Stimulated activated naive CD8-positive, alpha-beta T cell treated with anti-CD3 and anti-CD28 coated beads, Interleukin-15, amount 100 ng/mL, for 72 hours (primary cell): ENCODE data around the gene ZFP62.
"Not testable (repeated sequence)": the region's sequence is repeated elsewhere in the genome, so short reads cannot be mapped to it uniquely, and the experiment has no call there.

ENCODE experiments used
- ATAC-seq: fragments of 150-1000 bp; cut with Tn5 transposase; 2 replicates; pipeline ENCODE4 v1.10.0; 2021; ENCODE audit warnings: mild to moderate bottlenecking, moderate library complexity
- DNase-seq, 2 donors: peaks; one replicate each; pipeline ENCODE4 v3.0.0; 2021 to 2022
- H3K27ac Mint-ChIP-seq, 2 donors: one replicate each; pipeline ENCODE4 v1.8.0; 2022; ENCODE audit warnings: mild to moderate bottlenecking in 2 of 2, mixed read lengths in 2 of 2, moderate library complexity in 2 of 2
- H3K27me3 Mint-ChIP-seq: one replicate; pipeline ENCODE4 v1.8.0; 2022; ENCODE audit warnings: mixed read lengths
- H3K4me1 Mint-ChIP-seq: one replicate; pipeline ENCODE4 v1.8.0; 2022; ENCODE audit warnings: mild to moderate bottlenecking, mixed read lengths
- H3K4me3 Mint-ChIP-seq, 2 donors: one replicate each; pipeline ENCODE4 v1.8.0; 2022; ENCODE audit warnings: mild to moderate bottlenecking in 2 of 2, mixed read lengths in 2 of 2, moderate library complexity in 1 of 2
- H3K9me3 Mint-ChIP-seq, 2 donors: one replicate each; pipeline ENCODE4 v1.8.0; 2022; ENCODE audit warnings: mixed read lengths in 2 of 2

The ZFP62 gene

GRCh38 chr5:180849827-180850226 is 11.2 kb downstream of the ZFP62 start:
- DNase-seq (no peak), ATAC-seq (no peak)
- Mint-ChIP-seq H3K27ac (no peak overlapping the region), H3K9me3 (peaks cover 43 to 51% of the 10 kb centered on the region in 2 donors), H3K4me1 (peaks cover 8% of the 10 kb centered on the region), H3K27me3 (no peaks in the 10 kb centered on the region), H3K4me3 (no peak overlapping the region)

GRCh38 chr5:180848878-180849277 is 12.2 kb downstream of the ZFP62 start:
- no peak overlapping the region for H3K4me3 Mint-ChIP-seq
- DNase-seq (no peak), ATAC-seq (no peak)
- no peak overlapping the region for H3K27ac Mint-ChIP-seq
- no peaks in the 10 kb centered on the region for H3K4me1 Mint-ChIP-seq
- no peaks in the 10 kb centered on the region for H3K27me3 Mint-ChIP-seq
- peaks cover 43 to 51% of the 10 kb centered on the region in 2 donors for H3K9me3 Mint-ChIP-seq

DNA sequence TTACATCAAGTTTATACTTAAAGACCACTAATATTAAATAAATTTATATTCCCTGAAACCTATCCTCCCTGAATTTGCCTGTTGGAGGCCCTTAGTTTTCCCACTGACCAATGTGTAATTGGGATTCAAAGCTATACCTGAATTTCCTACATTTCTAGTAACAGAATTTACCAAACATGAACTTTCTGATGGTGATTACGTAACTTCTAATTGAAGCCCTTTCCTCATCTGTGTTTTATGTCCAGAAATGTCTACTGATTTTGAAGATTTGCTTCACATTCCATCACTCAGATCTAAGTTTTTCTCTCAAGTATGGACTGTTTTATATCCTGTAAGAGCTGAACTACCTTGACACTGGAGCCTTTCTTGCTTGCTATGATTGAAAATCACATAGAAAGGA is 12.8 kb downstream of the ZFP62 start:
- no peak overlapping the region for H3K4me3 Mint-ChIP-seq
- no peaks in the 10 kb centered on the region for H3K4me1 Mint-ChIP-seq
- H3K27ac Mint-ChIP-seq: no peak overlapping the region
- H3K27me3 Mint-ChIP-seq: no peaks in the 10 kb centered on the region
- peaks cover 43 to 51% of the 10 kb centered on the region in 2 donors for H3K9me3 Mint-ChIP-seq
- ATAC-seq (no peak), DNase-seq (no peak)

DNA sequence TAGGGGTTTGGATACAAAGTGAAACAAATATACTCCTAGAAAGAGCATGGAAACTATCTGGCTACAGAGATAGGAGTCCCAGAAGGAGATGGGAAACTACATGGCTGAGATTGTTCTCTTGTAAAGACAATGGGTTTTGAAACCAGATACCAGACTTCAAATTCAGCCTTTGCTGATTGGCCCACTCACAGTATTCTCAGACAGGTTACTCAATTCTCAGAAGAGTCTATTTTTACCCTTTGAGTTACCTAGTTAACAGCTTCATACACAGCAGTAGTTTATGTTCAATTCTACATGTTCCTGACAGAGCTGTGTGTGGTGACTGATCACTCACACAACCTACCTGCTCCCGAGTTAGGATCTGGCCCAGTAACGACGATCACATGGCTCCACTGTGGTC is 14.1 kb downstream of the ZFP62 start:
- DNase-seq (no peak), ATAC-seq (no peak)
- Mint-ChIP-seq H3K27ac (no peak overlapping the region), H3K9me3 (peaks cover 43 to 54% of the 10 kb centered on the region in 2 donors), H3K27me3 (no peaks in the 10 kb centered on the region), H3K4me1 (no peaks in the 10 kb centered on the region), H3K4me3 (no peak overlapping the region)

DNA sequence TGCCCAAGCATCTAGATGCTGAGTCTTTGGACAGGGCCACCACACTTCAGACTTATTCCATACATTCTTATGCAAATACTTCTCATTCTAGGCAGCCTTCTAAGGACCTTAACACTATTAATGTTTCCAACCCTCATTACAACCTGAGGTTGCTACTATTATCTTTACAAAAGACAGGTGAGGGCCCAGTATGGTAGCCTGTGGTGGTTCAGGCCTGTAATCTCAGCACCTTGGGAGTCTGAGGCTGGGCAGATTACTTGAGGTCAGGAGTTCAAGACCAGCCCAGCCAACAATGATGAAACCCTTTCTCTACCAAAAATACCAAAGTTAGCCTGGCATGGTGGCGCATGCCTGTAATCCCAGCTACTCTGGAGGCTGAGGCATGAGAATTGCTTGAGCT is 16.2 kb downstream of the ZFP62 start:
- no peak for ATAC-seq
- Mint-ChIP-seq H3K9me3 (peaks cover 21 to 44% of the 10 kb centered on the region in 2 donors), H3K27me3 (no peaks in the 10 kb centered on the region), H3K4me1 (no peaks in the 10 kb centered on the region), H3K27ac (no peak overlapping the region), H3K4me3 (no peak overlapping the region)
- no peak for DNase-seq

DNA sequence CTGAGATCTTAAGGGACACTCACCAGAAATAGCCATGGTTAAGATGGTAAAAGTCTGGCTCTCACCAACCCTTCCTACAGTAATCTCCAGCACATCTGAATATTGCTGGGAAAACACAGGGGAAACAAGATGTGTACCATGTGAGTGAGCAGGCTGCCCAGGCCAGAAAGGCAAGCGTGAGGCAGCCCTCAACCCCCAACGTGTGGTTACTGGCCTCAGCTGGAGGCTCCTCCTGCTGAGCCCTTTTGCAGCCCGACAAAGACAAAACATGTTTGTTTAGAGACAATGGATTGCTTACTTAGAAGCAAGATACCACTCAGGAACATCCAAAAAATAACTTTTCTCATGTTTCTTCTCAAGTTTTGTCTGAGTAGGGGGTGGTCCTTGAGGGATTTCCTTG is 16.6 kb downstream of the ZFP62 start:
- no peaks in the 10 kb centered on the region for H3K27me3 Mint-ChIP-seq
- H3K4me3 Mint-ChIP-seq: no peak overlapping the region
- no peak overlapping the region for H3K27ac Mint-ChIP-seq
- ATAC-seq (no peak), DNase-seq (no peak)
- H3K9me3 Mint-ChIP-seq: peaks cover 21 to 44% of the 10 kb centered on the region in 2 donors
- H3K4me1 Mint-ChIP-seq: no peaks in the 10 kb centered on the region

- no peak for DNase-seq
- no peak for ATAC-seq
- Mint-ChIP-seq H3K4me1 (no peaks in the 10 kb centered on the region), H3K4me3 (no peak overlapping the region), H3K9me3 (peaks cover 0 to 9% of the 10 kb centered on the region in 2 donors), H3K27me3 (no peaks in the 10 kb centered on the region), H3K27ac (no peak overlapping the region)
These were observed 21.1 kb downstream of the ZFP62 start for GRCh38 chr5:180839935-180840334.

DNA sequence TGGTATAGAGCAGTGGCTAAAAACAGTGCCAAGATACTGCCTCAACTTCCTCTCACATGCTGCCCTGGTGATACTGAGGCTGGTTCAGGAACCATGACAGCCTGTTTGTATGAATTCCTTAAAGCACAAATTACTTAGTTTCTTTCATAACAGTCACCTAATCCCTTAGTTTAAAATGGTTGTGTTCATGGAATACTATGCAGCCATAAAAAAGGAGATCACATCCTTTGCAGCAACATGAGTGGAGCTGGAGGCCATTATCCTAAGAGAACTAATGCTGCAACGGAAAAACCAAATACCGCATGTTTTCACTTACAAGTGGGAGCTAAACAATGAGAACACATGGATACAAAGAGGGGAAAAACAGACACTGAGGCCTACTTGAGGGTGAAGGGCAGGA is 21.8 kb downstream of the ZFP62 start:
- peaks cover 7% of the 10 kb centered on the region for H3K4me1 Mint-ChIP-seq
- H3K27me3 Mint-ChIP-seq: no peaks in the 10 kb centered on the region
- DNase-seq (no peak), ATAC-seq (no peak)
- peaks cover 0 to 9% of the 10 kb centered on the region in 2 donors for H3K9me3 Mint-ChIP-seq
- no peak overlapping the region for H3K4me3 Mint-ChIP-seq
- no peak overlapping the region for H3K27ac Mint-ChIP-seq

- H3K27me3 Mint-ChIP-seq: no peaks in the 10 kb centered on the region
- ATAC-seq (no peak), DNase-seq (no peak)
- no peak overlapping the region for H3K27ac Mint-ChIP-seq
- H3K9me3 Mint-ChIP-seq: peaks cover 0 to 9% of the 10 kb centered on the region in 2 donors
- peaks cover 24% of the 10 kb centered on the region for H3K4me1 Mint-ChIP-seq
- H3K4me3 Mint-ChIP-seq: no peak overlapping the region
These were observed 23.6 kb downstream of the ZFP62 start for GRCh38 chr5:180837478-180837877.

DNA sequence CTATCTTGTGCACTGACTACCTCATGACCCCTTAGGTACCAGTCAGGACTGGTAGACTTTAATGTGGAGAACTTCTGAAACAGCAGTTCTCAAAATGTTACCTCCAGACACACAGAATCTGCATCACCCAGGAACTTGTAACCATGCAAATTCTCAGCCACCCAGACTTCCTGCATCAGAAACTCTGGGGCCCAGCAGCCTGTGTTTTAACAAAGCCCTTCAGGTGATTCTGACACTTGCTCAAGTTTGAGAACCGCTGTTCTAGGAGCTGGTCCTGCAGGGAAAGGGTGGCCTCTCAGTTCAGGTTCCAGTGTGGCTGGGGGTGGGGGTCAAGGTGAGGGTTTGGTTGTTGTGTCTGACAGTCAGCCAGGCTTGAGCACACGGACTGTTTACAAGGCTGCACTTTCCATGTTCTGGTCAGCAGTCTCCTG is 28.4 kb downstream of the ZFP62 start:
- peaks cover 42% of the 10 kb centered on the region for H3K4me1 Mint-ChIP-seq
- peak overlapping the region; percentile 90 to 99 for H3K4me3 Mint-ChIP-seq
- DNase-seq (peak in 1 of 2 donors; percentile 63), ATAC-seq (peak; percentile 83)
- H3K9me3 Mint-ChIP-seq: peaks cover 0 to 4% of the 10 kb centered on the region in 2 donors
- no peaks in the 10 kb centered on the region for H3K27me3 Mint-ChIP-seq
- peak overlapping the region; percentile 79 to 96 for H3K27ac Mint-ChIP-seq

GRCh38 chr5:180831139-180832093 is 29.7 kb downstream of the ZFP62 start:
- H3K4me3 Mint-ChIP-seq: peak overlapping the region; percentile 90 to 99
- peak; percentile 81 for ATAC-seq
- H3K9me3 Mint-ChIP-seq: peaks cover 0 to 4% of the 10 kb centered on the region in 2 donors
- no peaks in the 10 kb centered on the region for H3K27me3 Mint-ChIP-seq
- H3K4me1 Mint-ChIP-seq: peaks cover 46% of the 10 kb centered on the region
- H3K27ac Mint-ChIP-seq: peak overlapping the region; percentile 96 to 97
- peak; percentile 70 to 86 for DNase-seq

DNA sequence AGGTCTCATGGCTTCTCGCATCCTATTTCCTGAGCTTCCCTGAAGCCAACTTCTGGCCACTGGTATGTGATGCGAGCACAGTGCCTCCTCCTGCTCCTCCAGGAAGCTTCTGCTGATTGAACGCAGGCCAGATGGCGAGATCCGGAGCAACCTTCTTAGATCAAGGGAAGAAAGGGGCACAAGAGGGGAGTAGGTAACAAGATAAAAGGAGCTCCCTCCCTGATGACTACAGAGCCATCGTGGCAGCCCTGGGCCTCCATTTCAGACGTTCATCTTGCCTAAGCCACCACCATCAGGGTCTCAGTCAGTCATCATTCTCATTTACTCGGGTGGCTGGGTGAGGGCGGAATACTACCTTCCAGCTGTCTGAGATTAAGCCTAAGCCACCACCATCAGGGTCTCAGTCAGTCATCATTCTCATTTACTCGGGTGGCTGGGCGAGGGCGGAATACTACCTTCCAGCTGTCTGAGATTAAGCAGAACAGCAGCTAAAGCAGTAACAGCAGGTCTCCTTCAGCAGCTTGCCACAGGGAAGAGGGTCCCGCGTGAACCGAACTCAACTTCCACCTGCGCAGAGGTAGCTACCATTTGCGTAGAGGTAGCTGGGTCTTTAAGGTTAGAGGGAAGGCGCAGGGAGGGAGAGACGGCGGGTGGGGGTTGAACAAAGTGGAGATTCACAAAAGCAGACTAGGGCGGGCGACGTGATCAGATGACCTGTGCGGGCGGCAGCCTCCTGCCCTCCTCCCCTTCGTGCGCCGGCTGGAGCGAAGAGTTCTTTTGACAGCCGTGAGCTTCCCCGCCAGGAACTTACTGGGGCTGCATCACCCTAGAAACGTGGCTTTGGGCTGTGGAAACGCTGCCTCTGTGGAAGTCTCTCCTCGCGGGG is 30.6 kb downstream of the ZFP62 start:
- H3K27ac Mint-ChIP-seq: peak overlapping the region; percentile 96 to 97
- DNase-seq: peak; percentile 66 to 74
- peaks cover 55% of the 10 kb centered on the region for H3K4me1 Mint-ChIP-seq
- H3K27me3 Mint-ChIP-seq: no peaks in the 10 kb centered on the region
- H3K9me3 Mint-ChIP-seq: peaks cover 0 to 4% of the 10 kb centered on the region in 2 donors
- peak; percentile 65 for ATAC-seq
- H3K4me3 Mint-ChIP-seq: peak overlapping the region; percentile 90 to 99

DNA sequence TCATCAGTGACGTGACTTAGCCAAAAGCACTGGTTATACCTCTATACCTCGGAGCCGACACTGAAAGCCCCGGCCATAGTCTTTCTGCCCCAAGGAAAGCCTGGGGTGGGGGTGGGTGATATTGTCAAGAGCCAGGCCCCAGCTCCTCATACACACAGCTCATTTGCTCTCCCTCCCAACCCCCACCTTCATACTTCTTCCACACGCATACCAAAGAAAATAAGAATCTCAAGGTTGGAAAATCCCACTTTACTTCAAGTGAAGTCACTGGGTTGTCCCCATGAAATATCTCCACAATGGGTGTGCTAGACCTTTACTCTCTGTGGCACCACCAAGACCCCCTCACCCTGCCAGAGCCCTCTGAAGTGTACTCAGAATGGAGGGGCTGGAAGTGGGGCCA is 31.4 kb downstream of the ZFP62 start:
- Mint-ChIP-seq H3K27ac (peak overlapping the region; percentile 96 to 97), H3K4me1 (peaks cover 61% of the 10 kb centered on the region), H3K4me3 (peak overlapping the region; percentile 90 to 99), H3K9me3 (peaks cover 0 to 4% of the 10 kb centered on the region in 2 donors), H3K27me3 (no peaks in the 10 kb centered on the region)
- DNase-seq (no peak), ATAC-seq (no peak)

GRCh38 chr5:180828756-180829531 is 32.1 kb downstream of the ZFP62 start:
- not testable (repeated sequence) for H3K9me3 Mint-ChIP-seq, ATAC-seq, DNase-seq, H3K27ac Mint-ChIP-seq, H3K27me3 Mint-ChIP-seq
- H3K4me1 Mint-ChIP-seq: peaks cover 61% of the 10 kb centered on the region
- peak overlapping the region in 1 of 2 donors; percentile 99 for H3K4me3 Mint-ChIP-seq

GRCh38 chr5:180827374-180827773 is 33.7 kb downstream of the ZFP62 start:
- not testable (repeated sequence) for H3K27me3 Mint-ChIP-seq, H3K27ac Mint-ChIP-seq
- peaks cover 47% of the 10 kb centered on the region for H3K4me1 Mint-ChIP-seq

More at GRCh38 chr5:180827374-180827773, 33.7 kb downstream of the ZFP62 start:
- not testable (repeated sequence) for ATAC-seq, H3K9me3 Mint-ChIP-seq, DNase-seq, H3K4me3 Mint-ChIP-seq
